HG03460 (cell line): Measurements from ENCODE around the gene UBAC2.
A peak's percentile ranks its signal among the peaks of the same experiment; 100 is the strongest.

Experiments
- ATAC-seq: cut with Tn5 transposase; IDR thresholded peaks from one replicate; pipeline ENCODE4 v1.9.1; 2021; ENCODE audit not compliant: unreplicated experiment

Gene UBAC2

DNA sequence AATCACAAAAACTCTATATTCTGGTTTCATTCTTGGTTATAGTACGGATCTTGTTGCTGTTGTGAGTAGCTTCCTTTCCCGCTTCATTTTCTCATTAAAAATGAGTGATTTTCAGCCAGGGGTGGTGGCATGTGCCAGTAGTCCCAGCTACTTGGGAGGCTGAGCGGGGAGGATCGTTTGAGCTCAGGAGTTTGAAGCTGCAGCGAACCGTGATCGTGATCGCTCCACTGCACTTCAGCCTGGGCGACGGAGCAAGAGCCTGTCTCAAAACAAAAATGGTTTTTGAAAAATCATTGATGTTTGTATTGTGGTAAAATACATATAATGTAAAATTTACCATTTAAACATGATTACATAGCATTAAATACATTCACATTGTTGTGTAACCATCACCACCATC lies 229.0 kb downstream of the UBAC2 start:
- ATAC-seq, result no peak

GRCh38 chr13:99431927-99432608 lies 231.4 kb downstream of the UBAC2 start:
- peak; percentile 37 for ATAC-seq

- peak; percentile 52 for ATAC-seq
Observed at GRCh38 chr13:99432609-99433542, 232.2 kb downstream of the UBAC2 start.

DNA sequence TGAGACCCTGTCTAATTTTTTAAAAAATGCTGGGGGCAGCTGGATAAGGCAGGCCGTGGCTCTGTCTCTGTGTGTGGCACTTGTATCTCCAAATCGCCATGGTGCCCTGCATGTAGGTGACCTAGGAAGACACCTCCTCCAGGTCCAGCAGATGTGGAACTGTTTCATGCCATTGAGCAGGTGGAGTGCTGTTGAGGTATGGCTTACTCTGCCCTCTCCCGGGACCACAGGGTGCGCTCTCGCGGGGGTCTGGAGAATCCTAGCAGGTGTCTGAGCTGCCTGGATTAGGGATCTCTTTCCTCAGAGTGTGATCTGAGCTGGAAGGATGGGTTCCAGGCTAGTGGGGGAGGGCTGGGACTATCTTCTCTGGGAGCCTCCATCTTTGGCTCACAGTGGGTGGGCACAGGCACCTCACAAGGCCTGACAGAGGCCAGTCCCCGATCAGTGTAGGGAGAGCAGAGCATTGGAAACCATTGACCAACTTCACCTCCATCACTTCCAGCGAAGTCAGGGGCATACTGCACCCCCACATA lies 233.0 kb downstream of the UBAC2 start:
- ATAC-seq, result no peak

GRCh38 chr13:99434258-99434788 lies 233.7 kb downstream of the UBAC2 start:
- ATAC-seq, result no peak

- no peak for ATAC-seq
Observed at GRCh38 chr13:99435116-99435515, 234.5 kb downstream of the UBAC2 start.

DNA sequence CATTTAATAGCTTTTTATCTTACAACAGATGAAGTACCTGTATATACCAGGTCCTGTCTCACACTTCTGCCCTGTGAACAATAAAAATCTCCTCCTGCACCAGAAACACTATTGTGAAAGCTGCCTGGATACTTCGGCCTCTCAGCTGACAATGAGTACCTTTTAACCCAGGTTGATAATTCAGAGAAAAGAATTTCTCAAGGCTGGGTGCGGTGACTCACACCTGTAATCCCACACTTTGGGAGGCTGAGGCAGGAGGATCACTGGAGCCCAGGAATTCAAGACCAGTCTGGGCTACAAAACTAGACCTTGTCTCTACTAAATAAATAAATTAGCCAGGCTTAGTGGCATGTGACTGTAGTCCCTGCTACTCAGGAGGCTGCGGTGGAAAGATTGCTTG lies 235.3 kb downstream of the UBAC2 start:
- ATAC-seq, result no peak
